Transverse colon (tissue), 3 donors: Measurements from ENCODE around the gene KIF14.

Experiments
- CTCF ChIP-seq, 5 experiments: fragments of 200-600 bp in 3 of 5; fragments of 450-650 bp in 2 of 5; sonication (generic) in 3 of 5; IDR thresholded peaks; 1 replicate in 2 of 5; 2 replicates in 3 of 5; pipeline ENCODE4 v1.5.1; 2016 to 2017; ENCODE audit warnings: antibody characterized with exemption in 5 of 5, inconsistent platforms in 3 of 5, mild to moderate bottlenecking in 2 of 5, moderate library complexity in 1 of 5
- EP300 ChIP-seq: sonication (generic); formaldehyde crosslinking; IDR thresholded peaks from one replicate; pipeline ENCODE4 v1.6.1; 2017; ENCODE audit warnings: antibody characterized with exemption, low read depth
- POLR2A ChIP-seq: fragments of 450-650 bp; IDR thresholded peaks from one replicate; pipeline ENCODE4 v1.6.1; 2016; ENCODE audit warnings: antibody characterized with exemption, mild to moderate bottlenecking, moderate library complexity

GRCh38 chr1:200542162-200542561, 78.4 kb downstream of the KIF14 start:
- TF ChIP-seq EP300 (no peak), POLR2A (no peak), CTCF (IDR thresholded peaks at IDR 0.05) (no peak)
